CD4-positive, alpha-beta T cell (primary cell): ENCODE results near the gene FNDC3A. TPM values are rescaled to one million over a fixed set of nuclear protein-coding genes. Genes with fewer than 3 reads are reported as not detected.

Experiments
- ATAC-seq: fragments of 200-7000 bp; cut with Tn5 transposase; one replicate; pipeline ENCODE4 v1.10.0; 2022; ENCODE audit warnings: mild to moderate bottlenecking; ENCODE audit not compliant: poor library complexity
- CTCF ChIA-PET: fragments of 350-600 bp; sonication (Branson Sonifier 250); formaldehyde crosslinking; loops from one replicate; lab custom pipeline; 2021; ENCODE audit warnings: antibody characterized with exemption, inconsistent platforms; lab: Charles Lee
- POLR2A ChIA-PET: fragments of 350-600 bp; sonication (Branson Sonifier 250); formaldehyde crosslinking; loops from one replicate; lab custom pipeline; 2021; ENCODE audit warnings: antibody characterized with exemption, inconsistent platforms; lab: Charles Lee
- DNase-seq, 14 experiments: peaks; one replicate each; pipeline ENCODE4 v3.0.0-alpha.2; 2013 to 2020; ENCODE audit warnings: mixed read lengths in 2 of 14
- H3K27ac ChIP-seq, 2 donors: one replicate each; pipeline versions ENCODE4 v1.5.1 to v1.7.0; 2013; ENCODE audit warnings: low read length in 2 of 2, low read depth in 1 of 2, mild to moderate bottlenecking in 1 of 2
- H3K27me3 ChIP-seq, 2 experiments: 1 replicate in 1 of 2; 2 replicates in 1 of 2; pipeline versions ENCODE4 v1.6.1 to v1.7.0; 2013; ENCODE audit warnings: low read length in 2 of 2, control low read depth in 1 of 2, mild to moderate bottlenecking in 1 of 2, moderate library complexity in 1 of 2; ENCODE audit not compliant: insufficient read depth in 2 of 2, control insufficient read depth in 1 of 2
- H3K36me3 ChIP-seq: one replicate; pipeline ENCODE4 v1.6.1; 2013; ENCODE audit warnings: low read length, control low read depth; ENCODE audit not compliant: insufficient read depth
- H3K4me1 ChIP-seq: one replicate; pipeline ENCODE4 v1.6.1; 2013; ENCODE audit warnings: low read length, control low read depth; ENCODE audit not compliant: insufficient read depth
- H3K4me3 ChIP-seq: one replicate; pipeline ENCODE4 v1.5.1; 2013; ENCODE audit warnings: mild to moderate bottlenecking, low read length, moderate library complexity
- H3K9me3 ChIP-seq, 2 experiments: 1 replicate in 1 of 2; 2 replicates in 1 of 2; pipeline versions ENCODE4 v1.6.1 to v1.7.0; 2013; ENCODE audit warnings: low read length in 2 of 2, mild to moderate bottlenecking in 2 of 2, control low read depth in 1 of 2, moderate library complexity in 1 of 2; ENCODE audit not compliant: control insufficient read depth in 1 of 2, insufficient read depth in 1 of 2
- H3K27ac Mint-ChIP-seq: one replicate; pipeline ENCODE4 v1.8.0; 2020; ENCODE audit warnings: mixed read lengths
- H3K27me3 Mint-ChIP-seq: one replicate; pipeline ENCODE4 v1.8.0; 2021; ENCODE audit warnings: mixed read lengths
- H3K36me3 Mint-ChIP-seq: one replicate; pipeline ENCODE4 v1.8.0; 2021; ENCODE audit warnings: low read depth, mixed read lengths
- H3K4me1 Mint-ChIP-seq: one replicate; pipeline ENCODE4 v1.8.0; 2021; ENCODE audit warnings: low read depth, mixed read lengths
- H3K4me3 Mint-ChIP-seq: one replicate; pipeline ENCODE4 v1.8.0; 2020; ENCODE audit warnings: mild to moderate bottlenecking, mixed read lengths
- H3K9me3 Mint-ChIP-seq: one replicate; pipeline ENCODE4 v1.8.0; 2020; ENCODE audit warnings: mixed read lengths
- intact Hi-C, 2 experiments: fragments of 100-400 bp; cut with DNase I in 1 of 2; cut with micrococcal nuclease in 1 of 2; formaldehyde crosslinking; loops; one replicate each; pipeline versions ENCODE4 v1.15.1 to v1.9.0; 2023 to 2025; cut with DNase I, micrococcal nuclease
- total RNA-seq, 174 experiments: library from RNA in 2 of 174; stranded (reverse) in 2 of 174; gene quantifications; one replicate each; pipeline ENCODE4 v1.2.3 and lab custom pipeline; 2021 to 2026
- TF ChIP-seq, protein P1 (sequence below): fragments of 200-600 bp; IDR thresholded peaks from one replicate; pipeline ENCODE4 v1.8.0; 2022; ENCODE audit warnings: antibody characterized with exemption, mild to moderate bottlenecking

Gene FNDC3A
- total RNA-seq, 2 experiments from 2014 or later = 27.7 to 28.6 TPM

GRCh38 chr13:49046002-49046401 lies 70.3 kb downstream of the FNDC3A start:
- no peaks in the 10 kb centered on the region for H3K4me1 ChIP-seq
- DNase-seq (no peak), ATAC-seq (no peak)
- ChIA-PET CTCF (no interaction called here), POLR2A (no interaction called here)
- H3K36me3 Mint-ChIP-seq = peaks cover 67% of the 10 kb centered on the region
- no peak overlapping the region for H3K4me3 Mint-ChIP-seq
- H3K27me3 ChIP-seq = no peaks in the 10 kb centered on the region
- intact Hi-C loops = no loop called here
- H3K36me3 ChIP-seq = no peaks in the 10 kb centered on the region
- H3K27ac Mint-ChIP-seq = peak overlapping the region; percentile 42
- TF ChIP-seq, protein P1, sequence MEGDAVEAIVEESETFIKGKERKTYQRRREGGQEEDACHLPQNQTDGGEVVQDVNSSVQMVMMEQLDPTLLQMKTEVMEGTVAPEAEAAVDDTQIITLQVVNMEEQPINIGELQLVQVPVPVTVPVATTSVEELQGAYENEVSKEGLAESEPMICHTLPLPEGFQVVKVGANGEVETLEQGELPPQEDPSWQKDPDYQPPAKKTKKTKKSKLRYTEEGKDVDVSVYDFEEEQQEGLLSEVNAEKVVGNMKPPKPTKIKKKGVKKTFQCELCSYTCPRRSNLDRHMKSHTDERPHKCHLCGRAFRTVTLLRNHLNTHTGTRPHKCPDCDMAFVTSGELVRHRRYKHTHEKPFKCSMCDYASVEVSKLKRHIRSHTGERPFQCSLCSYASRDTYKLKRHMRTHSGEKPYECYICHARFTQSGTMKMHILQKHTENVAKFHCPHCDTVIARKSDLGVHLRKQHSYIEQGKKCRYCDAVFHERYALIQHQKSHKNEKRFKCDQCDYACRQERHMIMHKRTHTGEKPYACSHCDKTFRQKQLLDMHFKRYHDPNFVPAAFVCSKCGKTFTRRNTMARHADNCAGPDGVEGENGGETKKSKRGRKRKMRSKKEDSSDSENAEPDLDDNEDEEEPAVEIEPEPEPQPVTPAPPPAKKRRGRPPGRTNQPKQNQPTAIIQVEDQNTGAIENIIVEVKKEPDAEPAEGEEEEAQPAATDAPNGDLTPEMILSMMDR = no peak
- no peak overlapping the region for H3K4me3 ChIP-seq
- peaks cover 49% of the 10 kb centered on the region for H3K4me1 Mint-ChIP-seq
- no peaks in the 10 kb centered on the region for H3K9me3 ChIP-seq
- no peak overlapping the region for H3K27ac ChIP-seq
- H3K9me3 Mint-ChIP-seq = peaks cover 8% of the 10 kb centered on the region
- H3K27me3 Mint-ChIP-seq = no peaks in the 10 kb centered on the region

- no peak for ATAC-seq
- H3K27me3 Mint-ChIP-seq = no peaks in the 10 kb centered on the region
- H3K36me3 ChIP-seq = no peaks in the 10 kb centered on the region
- H3K27me3 ChIP-seq = no peaks in the 10 kb centered on the region
- intact Hi-C loops = no loop called here
- no peak overlapping the region for H3K4me3 Mint-ChIP-seq
- TF ChIP-seq, protein P1 = no peak
- H3K9me3 Mint-ChIP-seq = peaks cover 8% of the 10 kb centered on the region
- POLR2A ChIA-PET = no interaction called here
- no peak overlapping the region for H3K4me3 ChIP-seq
- peaks cover 72% of the 10 kb centered on the region for H3K36me3 Mint-ChIP-seq
- H3K4me1 ChIP-seq = no peaks in the 10 kb centered on the region
- no peaks in the 10 kb centered on the region for H3K9me3 ChIP-seq
- no peak for DNase-seq
- CTCF ChIA-PET = no interaction called here
- no peak overlapping the region for H3K27ac Mint-ChIP-seq
- no peak overlapping the region for H3K27ac ChIP-seq
- peaks cover 54% of the 10 kb centered on the region for H3K4me1 Mint-ChIP-seq
Measured at GRCh38 chr13:49046519-49046918, 70.8 kb downstream of the FNDC3A start.

- DNase-seq = no peak
- H3K4me1 Mint-ChIP-seq = peaks cover 44% of the 10 kb centered on the region
- ChIA-PET POLR2A (no interaction called here), CTCF (no interaction called here)
- peaks cover 5% of the 10 kb centered on the region for H3K9me3 Mint-ChIP-seq
- Histone ChIP-seq H3K4me1 (no peaks in the 10 kb centered on the region), H3K4me3 (no peak overlapping the region), H3K9me3 (no peaks in the 10 kb centered on the region), H3K27ac (no peak overlapping the region), H3K27me3 (no peaks in the 10 kb centered on the region), H3K36me3 (no peaks in the 10 kb centered on the region)
- no peaks in the 10 kb centered on the region for H3K27me3 Mint-ChIP-seq
- no peak overlapping the region for H3K27ac Mint-ChIP-seq
- intact Hi-C loops = no loop called here
- no peak overlapping the region for H3K4me3 Mint-ChIP-seq
- TF ChIP-seq, protein P1 = no peak
- ATAC-seq = no peak
- H3K36me3 Mint-ChIP-seq = peaks cover 57% of the 10 kb centered on the region
Measured at GRCh38 chr13:49052813-49053212, 77.1 kb downstream of the FNDC3A start.
